Kidney (tissue), 14 donors: ENCODE measurements around the gene SCIN. TPM values are rescaled to one million over a fixed set of nuclear protein-coding genes. Genes with fewer than 3 reads are reported as not detected.

ENCODE experiments used
- DNase-seq, 5 donors: peaks; one replicate each; pipeline ENCODE4 v3.0.0-alpha.2; 2013 to 2020
- FAIRE-seq: peaks from 2 replicates; lab custom pipeline; 2012; peaks lifted over from hg19 to GRCh38; lab: Jason Lieb, UNC
- H3K27ac ChIP-seq, 2 donors: one replicate each; pipeline ENCODE4 v1.7.0; 2013; ENCODE audit warnings: low read depth in 2 of 2, low read length in 2 of 2, inconsistent platforms in 1 of 2
- H3K27me3 ChIP-seq: one replicate; pipeline ENCODE4 v1.7.1; 2013; ENCODE audit warnings: low read length, inconsistent platforms; ENCODE audit not compliant: control insufficient read depth, insufficient read depth
- H3K36me3 ChIP-seq, 3 donors: one replicate each; pipeline versions ENCODE4 v1.7.0 to v1.7.1; 2013; ENCODE audit warnings: low read length in 3 of 3, control low read depth in 1 of 3, inconsistent platforms in 1 of 3; ENCODE audit not compliant: insufficient read depth in 3 of 3, control insufficient read depth in 2 of 3
- H3K4me1 ChIP-seq, 3 donors: one replicate each; pipeline versions ENCODE4 v1.7.0 to v1.7.1; 2013; ENCODE audit warnings: low read length in 3 of 3, inconsistent platforms in 1 of 3, low read depth in 1 of 3; ENCODE audit not compliant: control insufficient read depth in 2 of 3, insufficient read depth in 2 of 3
- H3K4me3 ChIP-seq, 3 donors: one replicate each; pipeline versions ENCODE4 v1.7.0 to v1.8.1; 2013; ENCODE audit warnings: low read length in 3 of 3, control low read depth in 1 of 3, inconsistent platforms in 1 of 3
- H3K9ac ChIP-seq, 3 donors: one replicate each; pipeline versions ENCODE4 v1.7.0 to v1.7.1; 2013; ENCODE audit warnings: low read length in 3 of 3, control low read depth in 1 of 3, inconsistent platforms in 1 of 3
- H3K9me3 ChIP-seq, 3 donors: one replicate each; pipeline versions ENCODE4 v1.7.0 to v1.7.1; 2013; ENCODE audit warnings: low read length in 3 of 3, control low read depth in 1 of 3, inconsistent platforms in 1 of 3; ENCODE audit not compliant: control insufficient read depth in 2 of 3, insufficient read depth in 1 of 3
- CTCF ChIP-seq: IDR thresholded peaks from 3 replicates; pipeline ENCODE4 v1.5.1; 2012; ENCODE audit warnings: mild to moderate bottlenecking, moderate library complexity, borderline replicate concordance; ENCODE audit not compliant: insufficient read depth; ENCODE audit errors: extremely low read depth
- intact Hi-C: fragments of 100-400 bp; cut with DNase I; formaldehyde crosslinking; loops from one replicate; pipeline ENCODE4 v1.11.1; 2022
- polyA plus RNA-seq: library from polyadenylated mRNA; stranded (reverse); fragments of 350-450 nt; fragmentation: Illumina TruSeq; extraction: RNeasy Lipid Tissue Mini Kit (QIAGEN cat#74804); gene quantifications from one replicate; pipeline ENCODE4 v1.2.3, GENCODE V29; 2014; ENCODE audit warnings: low read depth, low replicate concordance; ENCODE audit not compliant: insufficient read depth
- total RNA-seq: library from RNA; stranded (reverse); fragmentation: NEBNext Ultra II Directional; extraction: Animal tissue kit (Norgen Biotek cat#: 25700); gene quantifications from one replicate; pipeline ENCODE4 v1.2.1, GENCODE V29; 2021
- donor health status: control.
- donor health status: control.
- donor health status: control.
- donor health status: control.
- donor health status: control.
- donor health status: DM: yes; HTN: yes; CAD: no.
- donor health status: Normal renal cell carcinoma (clear cell type).

The SCIN gene
- total and polyA plus RNA-seq, 2 donors from 2014 or later: 62.8 to 141 TPM

GRCh38 chr7:12674861-12675260 lies 104.3 kb downstream of the SCIN start:
- Histone ChIP-seq H3K27me3 (no peaks in the 10 kb centered on the region), H3K4me1 (no peaks in the 10 kb centered on the region), H3K9me3 (peaks cover 0 to 3% (median 0%) of the 10 kb centered on the region in 3 donors), H3K9ac (no peak overlapping the region), H3K36me3 (no peaks in the 10 kb centered on the region), H3K27ac (no peak overlapping the region), H3K4me3 (no peak overlapping the region)
- intact Hi-C loops: no loop called here
- no peak for DNase-seq
- no peak for FAIRE-seq
- TF ChIP-seq CTCF: peak; percentile 29

- no peak overlapping the region for H3K27ac ChIP-seq
- H3K4me1 ChIP-seq: peaks cover 0 to 2% (median 0%) of the 10 kb centered on the region in 3 donors
- intact Hi-C loops: no loop called here
- H3K36me3 ChIP-seq: no peaks in the 10 kb centered on the region
- no peak overlapping the region for H3K4me3 ChIP-seq
- H3K27me3 ChIP-seq: no peaks in the 10 kb centered on the region
- FAIRE-seq: no peak
- no peaks in the 10 kb centered on the region for H3K9me3 ChIP-seq
- no peak overlapping the region for H3K9ac ChIP-seq
- DNase-seq: peak in 1 of 5 donors; percentile 34
- TF ChIP-seq CTCF: peak; percentile 11
Observed at GRCh38 chr7:12683678-12684585, 113.4 kb downstream of the SCIN start.

GRCh38 chr7:12684733-12685132 lies 114.2 kb downstream of the SCIN start:
- no peak for TF ChIP-seq CTCF
- DNase-seq: no peak
- no peak overlapping the region for H3K4me3 ChIP-seq
- H3K36me3 ChIP-seq: no peaks in the 10 kb centered on the region
- H3K4me1 ChIP-seq: peaks cover 0 to 2% (median 0%) of the 10 kb centered on the region in 3 donors
- H3K9me3 ChIP-seq: no peaks in the 10 kb centered on the region
- H3K27ac ChIP-seq: no peak overlapping the region
- no peak for FAIRE-seq
- H3K27me3 ChIP-seq: no peaks in the 10 kb centered on the region
- no peak overlapping the region for H3K9ac ChIP-seq
- intact Hi-C loops: no loop called here
